HG02588 (cell line): ENCODE measurements around the gene ZNF200.
A peak's percentile ranks its signal among the peaks of the same experiment; 100 is the strongest.
"Not testable (repeated sequence)": the region's sequence is repeated elsewhere in the genome, so short reads cannot be mapped to it uniquely, and the experiment has no call there.

Experiments
- ATAC-seq: cut with Tn5 transposase; IDR thresholded peaks from one replicate; pipeline ENCODE4 v1.9.1; 2021; ENCODE audit warnings: mild to moderate bottlenecking, moderate library complexity; ENCODE audit not compliant: unreplicated experiment

Gene ZNF200, protein sequence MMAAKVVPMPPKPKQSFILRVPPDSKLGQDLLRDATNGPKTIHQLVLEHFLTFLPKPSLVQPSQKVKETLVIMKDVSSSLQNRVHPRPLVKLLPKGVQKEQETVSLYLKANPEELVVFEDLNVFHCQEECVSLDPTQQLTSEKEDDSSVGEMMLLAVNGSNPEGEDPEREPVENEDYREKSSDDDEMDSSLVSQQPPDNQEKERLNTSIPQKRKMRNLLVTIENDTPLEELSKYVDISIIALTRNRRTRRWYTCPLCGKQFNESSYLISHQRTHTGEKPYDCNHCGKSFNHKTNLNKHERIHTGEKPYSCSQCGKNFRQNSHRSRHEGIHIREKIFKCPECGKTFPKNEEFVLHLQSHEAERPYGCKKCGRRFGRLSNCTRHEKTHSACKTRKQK

GRCh38 chr16:3234857-3235561 is at the start of gene ZNF200:
ZNF200 (minus strand) TSS chr16:3235158; CDS start chr16:3233755, 1,403 bp downstream.
- peak; percentile 88 for ATAC-seq

DNA sequence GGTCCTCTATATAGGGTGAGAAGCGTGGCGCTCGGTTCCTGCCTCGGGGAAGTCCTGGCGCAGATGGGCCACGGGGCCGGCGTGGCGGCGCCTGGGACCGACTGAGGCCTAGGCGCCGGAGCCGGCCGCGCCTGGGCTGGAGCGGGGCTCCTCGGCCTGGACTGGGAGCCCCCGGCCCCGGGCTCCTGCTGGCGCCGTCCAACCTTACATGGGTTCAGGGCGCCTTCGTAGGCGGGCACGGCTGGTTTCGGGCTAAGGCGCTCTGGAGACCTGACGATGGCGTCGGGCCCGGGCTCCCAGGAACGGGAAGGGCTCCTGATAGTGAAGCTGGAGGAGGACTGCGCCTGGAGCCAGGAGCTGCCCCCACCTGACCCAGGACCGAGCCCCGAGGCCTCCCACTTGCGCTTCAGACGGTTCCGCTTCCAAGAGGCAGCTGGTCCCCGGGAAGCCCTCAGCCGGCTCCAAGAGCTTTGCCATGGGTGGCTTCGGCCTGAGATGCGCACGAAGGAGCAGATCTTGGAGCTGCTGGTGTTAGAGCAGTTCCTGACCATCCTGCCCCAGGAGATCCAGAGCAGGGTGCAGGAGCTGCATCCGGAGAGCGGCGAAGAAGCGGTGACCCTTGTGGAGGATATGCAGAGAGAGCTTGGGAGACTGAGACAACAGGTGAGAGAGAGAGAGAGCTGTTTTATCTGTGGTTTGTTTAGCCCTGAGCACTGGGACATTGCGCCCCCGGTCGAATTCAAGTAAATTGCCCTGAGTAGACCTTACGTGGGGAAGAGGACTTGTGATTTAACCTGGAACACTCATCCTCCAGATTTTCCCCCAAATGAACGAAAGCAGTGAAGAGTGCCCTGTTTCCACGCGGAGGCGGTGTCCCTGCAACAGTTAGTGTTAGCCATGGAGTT is 48.8 kb upstream of the ZNF200 start:
- no peak for ATAC-seq

DNA sequence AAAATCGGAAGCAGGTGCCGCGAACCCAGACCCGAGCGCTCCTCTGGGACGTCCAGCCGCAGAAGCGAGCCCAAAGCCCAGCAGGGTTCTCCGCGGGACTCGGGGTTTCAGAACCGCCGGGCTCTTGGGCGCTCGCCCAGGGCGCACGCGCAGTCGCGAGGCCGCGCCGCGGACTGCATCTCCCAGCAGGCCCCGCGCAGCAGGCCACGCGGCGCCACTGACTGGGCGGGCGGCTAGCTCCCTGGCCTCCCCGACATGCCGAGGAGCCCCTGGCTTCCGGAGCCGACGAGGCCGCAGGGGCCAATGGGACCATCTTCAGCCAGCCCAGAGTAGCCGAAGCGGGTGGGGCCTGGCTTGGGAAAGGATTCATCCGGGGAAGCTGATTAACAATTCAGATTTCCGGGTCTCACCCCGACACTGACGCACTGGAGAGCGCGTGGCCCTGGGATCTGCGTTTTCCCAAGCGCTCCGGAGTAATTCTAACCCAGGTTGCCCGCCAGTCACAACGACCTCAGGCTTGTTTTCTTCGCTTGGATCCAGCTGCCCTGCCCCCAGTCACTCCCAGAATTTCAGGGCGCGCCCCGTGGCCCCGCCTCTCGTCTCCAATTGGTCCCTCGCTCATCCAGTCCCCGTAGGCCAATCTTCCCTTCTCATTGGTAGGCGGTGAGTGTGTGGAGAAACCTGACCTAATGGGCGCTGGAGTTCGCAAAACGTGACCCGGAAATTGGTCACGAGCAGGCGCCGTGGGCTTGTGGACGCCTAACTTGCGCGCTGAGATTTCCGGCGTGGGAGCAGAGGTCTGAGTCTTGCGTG is 48.0 kb upstream of the ZNF200 start, which contains the start of gene ZNF263:
ZNF263 (plus strand) TSS at position 762 of the 813 bp plus-strand sequence. CDS start 328 bp downstream, outside the sequence.
- ATAC-seq = peak; percentile 76

DNA sequence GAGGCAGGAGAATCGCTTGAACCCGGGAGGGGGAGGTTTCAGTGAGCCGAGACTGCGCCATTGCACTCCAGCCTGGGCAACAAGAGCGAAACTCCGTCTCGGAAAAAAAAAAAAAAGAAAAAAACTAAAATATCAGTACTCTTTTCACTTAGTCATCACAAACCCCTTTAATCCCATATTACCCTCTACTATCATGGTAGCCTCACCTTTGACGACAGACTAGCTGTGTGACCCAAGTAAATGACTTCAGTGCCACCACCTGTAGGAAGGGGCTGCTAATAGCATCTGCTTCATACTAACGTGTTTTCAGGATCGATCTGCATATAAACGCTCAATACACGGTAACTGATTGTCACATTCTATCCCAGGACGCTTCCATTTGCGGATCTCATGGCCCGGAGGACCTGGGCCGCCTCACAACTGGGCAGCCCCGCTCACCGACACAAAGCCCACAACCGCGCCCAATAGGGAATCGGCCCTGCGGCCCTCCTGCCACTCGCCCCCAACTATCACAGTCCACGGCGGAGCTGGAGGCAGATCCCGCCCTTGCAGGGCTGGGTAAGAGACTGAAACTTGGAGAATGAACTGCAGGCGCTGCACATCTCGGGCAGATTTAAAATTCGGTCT is 47.3 kb upstream of the ZNF200 start:
- ATAC-seq = peak; percentile 19

DNA sequence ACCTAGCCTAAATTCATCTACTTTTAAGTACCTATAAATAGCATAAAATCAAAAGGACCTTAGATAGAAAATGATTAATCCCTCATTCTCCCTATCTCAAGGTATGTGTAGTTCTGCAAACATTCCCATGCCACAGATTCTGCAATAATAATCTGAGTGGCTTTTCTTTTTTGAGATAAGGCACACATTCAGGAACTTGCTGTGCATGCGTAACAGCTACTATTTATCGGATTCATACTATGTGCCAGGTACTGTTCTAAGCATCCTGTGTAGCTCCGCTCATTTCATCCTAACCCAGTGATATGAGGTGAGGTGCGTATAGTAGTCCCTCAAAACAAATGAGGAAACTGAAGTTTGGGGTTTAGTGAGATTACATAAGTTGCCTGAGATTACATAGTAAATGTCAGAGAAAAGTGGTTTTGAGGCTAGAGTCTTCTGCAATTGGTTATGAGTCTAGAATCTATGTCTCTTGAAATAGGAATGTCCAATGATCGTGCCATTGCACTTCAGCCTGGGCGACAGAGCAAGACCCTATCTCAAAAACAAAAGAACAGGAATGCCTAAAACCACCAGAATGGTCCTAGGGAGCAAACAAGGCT is 46.4 kb upstream of the ZNF200 start:
- ATAC-seq = no peak

GRCh38 chr16:3276679-3277078 is 41.7 kb upstream of the ZNF200 start:
- no peak for ATAC-seq

DNA sequence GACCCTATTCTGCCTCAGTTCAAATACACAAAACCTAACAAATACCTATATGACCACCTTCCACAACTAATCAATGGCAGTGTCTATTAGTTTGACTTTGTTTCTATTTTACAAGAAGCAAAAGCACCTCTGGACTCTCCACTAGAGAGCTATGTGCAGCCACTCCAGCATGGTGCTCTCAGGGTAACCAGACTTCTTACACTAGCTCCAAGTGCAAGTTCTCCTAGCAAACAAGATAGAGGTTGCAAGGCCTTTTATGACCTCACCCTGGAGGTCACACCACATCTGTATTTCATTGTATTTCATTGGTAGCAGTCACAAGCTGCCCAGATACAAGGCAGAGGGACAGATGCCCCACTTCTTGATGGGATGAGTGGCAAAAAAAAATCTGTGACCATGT is 40.0 kb upstream of the ZNF200 start:
- ATAC-seq = no peak

- ATAC-seq = no peak
These were observed 39.5 kb upstream of the ZNF200 start for GRCh38 chr16:3274490-3274889.

DNA sequence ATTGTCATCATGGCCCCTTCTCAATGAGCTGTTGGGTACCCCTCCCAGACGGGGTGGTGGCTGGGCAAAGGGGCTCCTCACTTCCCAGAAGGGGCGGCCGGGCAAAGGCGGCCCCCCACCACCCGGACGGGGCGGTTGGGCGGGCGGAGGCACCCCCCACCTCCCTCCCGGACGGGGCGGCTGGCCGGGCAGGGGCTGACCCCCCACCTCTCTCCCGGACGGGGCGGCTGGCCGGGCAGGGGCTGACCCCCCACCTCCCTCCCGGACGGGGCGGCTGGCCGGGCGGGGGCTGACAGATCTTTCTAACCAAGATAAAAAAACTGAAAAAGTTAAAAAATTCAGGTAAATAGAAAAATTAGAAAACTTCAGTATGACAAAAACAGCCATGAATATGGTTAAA is 36.3 kb upstream of the ZNF200 start:
- ATAC-seq = not testable (repeated sequence)

- ATAC-seq = not testable (repeated sequence)
These were observed 35.8 kb upstream of the ZNF200 start for GRCh38 chr16:3270718-3271117.

DNA sequence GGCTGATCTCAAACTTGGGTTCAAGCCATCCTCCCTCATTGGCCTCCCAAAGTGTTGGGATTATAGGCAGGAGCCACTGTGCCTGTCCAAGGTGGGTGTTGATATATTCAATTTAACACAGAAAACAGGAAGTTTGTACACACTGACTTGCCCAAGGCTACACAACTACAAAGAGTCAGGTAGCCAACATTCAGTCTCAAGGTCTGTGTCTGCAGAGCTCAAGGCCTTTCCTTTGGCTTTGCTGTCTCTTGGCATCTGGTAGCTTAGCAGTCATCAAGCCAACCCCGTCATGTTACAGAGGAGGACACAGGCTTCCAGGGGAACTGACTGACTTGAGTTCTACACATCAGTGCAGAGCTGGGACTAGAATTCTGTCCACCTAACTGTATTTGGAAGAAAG is 33.3 kb upstream of the ZNF200 start:
- ATAC-seq = no peak

- ATAC-seq = no peak
These were observed 32.0 kb upstream of the ZNF200 start for GRCh38 chr16:3266873-3267537.

- peak; percentile 76 for ATAC-seq
These were observed 29.4 kb upstream of the ZNF200 start for GRCh38 chr16:3264137-3265036.

DNA sequence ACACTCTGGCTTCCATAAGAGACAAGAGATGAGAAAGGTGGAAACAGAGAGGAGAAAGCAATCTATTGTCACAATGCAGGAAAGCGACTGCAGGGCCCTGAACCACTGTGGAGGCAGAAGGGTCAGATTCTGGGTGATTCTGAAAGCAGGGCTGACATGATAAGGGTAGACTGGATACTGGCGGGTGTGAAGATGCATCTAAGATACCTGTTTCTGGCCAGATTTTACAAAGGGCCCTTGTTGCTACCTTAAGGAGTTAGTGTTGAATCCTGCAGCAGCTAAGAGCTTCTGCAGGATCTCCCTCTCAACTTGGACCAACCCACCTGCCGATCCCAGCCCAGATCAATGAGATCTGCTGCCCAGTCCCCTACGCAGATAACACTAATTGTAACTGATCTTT is 27.6 kb upstream of the ZNF200 start:
- ATAC-seq = no peak

- ATAC-seq = no peak
These were observed 24.9 kb upstream of the ZNF200 start for GRCh38 chr16:3259836-3260235.

DNA sequence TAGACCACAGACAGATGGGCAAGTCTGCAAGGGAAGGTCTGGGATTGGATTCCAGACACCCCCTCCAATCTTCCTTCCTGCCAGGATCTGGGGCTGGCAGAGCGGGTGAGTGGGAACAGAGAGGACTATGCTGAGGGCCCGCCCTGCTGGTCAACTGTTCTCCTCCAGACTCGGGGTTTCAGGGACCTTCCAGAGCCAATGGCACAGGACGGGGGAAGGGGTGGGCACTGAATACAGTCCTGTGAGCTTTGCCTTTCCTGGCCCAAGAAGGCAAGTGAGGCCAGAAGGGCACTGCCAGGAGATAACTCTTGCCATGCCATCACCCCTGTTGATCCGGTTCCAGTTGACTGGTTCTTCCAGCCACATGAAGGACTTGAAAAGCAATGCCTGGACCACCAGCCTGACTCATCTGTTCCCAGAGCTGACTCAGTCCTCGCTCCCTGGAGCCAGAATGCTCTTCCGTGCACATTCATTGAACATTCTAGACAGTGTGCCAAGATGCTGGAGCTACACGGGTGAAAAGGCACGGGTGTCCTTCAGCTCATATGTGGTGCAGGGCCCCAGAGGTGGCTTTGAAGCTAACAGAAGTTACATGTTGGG is 22.0 kb upstream of the ZNF200 start:
- no peak for ATAC-seq

DNA sequence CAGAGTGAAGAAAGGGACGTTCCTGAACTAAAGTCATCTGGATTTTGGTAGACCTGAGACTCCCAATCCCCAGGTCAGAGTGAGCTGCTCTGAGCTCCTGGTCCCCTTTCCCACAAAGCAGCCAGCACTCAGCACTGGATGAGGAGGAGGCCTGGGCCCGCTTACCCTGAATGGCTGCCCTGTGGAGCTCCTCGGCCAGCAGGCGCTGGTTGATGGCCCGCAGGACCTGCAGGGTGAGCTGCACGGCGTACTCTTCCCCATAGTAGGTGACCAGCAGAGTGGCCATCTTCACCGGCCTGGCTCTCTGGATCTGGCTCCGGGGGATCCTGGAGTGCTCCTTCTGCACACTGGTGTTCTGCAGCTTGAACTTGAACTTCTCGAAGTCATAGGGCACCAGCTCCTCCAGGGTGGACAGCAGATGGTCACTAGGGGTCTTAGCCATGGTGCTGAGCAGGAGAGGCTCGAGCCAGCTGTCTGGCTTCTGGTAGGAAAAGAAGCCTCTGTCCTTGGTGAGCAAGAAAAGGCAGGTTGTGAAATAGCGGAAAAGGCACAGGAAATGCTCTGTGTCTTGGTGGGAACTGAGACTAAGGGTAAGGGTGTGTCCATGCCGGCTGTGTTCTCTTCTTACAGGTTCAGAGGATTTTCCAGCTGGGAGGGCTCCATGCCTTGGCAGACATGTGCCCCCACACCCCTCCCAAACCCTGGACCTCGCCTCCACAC is 21.3 kb upstream of the ZNF200 start, which contains the start of gene MEFV:
MEFV (minus strand) TSS at position 488 of the 720 bp plus-strand sequence; CDS start at position 442, 46 bp downstream.
- ATAC-seq = no peak
